GM21825 (cell line): ENCODE results near the gene ZBTB7C.

ENCODE experiments used
- ATAC-seq: cut with Tn5 transposase; IDR thresholded peaks from one replicate; pipeline ENCODE4 v1.9.1; 2021; ENCODE audit warnings: mild to moderate bottlenecking, moderate library complexity; ENCODE audit not compliant: unreplicated experiment

Gene ZBTB7C

DNA sequence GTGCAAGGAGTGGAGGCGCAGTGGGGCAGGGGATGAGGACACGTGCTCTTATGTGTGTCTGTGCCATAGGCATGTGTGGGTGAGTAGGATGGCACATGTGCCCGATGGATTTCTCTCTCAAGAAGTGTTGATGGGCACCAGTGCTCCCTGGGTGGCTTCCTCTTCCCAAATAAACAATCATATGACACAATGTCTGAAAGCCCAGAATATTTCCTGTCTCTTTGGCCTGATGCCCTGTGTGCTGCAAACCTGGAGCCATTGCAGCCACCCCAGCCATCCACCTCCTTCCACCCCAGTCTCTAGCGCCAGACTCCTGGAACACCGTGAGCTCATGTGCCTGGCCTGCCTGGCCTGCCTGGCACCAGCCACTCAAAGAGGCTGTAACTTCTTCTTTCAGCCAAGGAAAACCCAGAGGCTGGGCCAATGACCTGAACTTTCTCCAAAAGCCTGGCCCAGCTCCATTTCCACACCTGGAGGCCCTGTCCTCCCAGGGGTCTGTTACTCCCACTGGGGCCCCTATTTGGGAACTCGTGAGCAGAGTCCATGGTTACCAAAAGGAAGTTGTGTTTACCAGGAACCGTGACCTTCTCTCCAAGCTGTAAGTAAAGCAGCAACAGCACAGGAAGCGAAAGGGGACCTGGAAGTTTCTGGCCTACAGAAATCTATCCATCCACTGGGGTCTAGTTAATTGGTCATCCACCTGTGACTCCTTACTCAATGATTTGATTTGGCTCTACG is 9.5 kb upstream of the ZBTB7C start:
- ATAC-seq = no peak

DNA sequence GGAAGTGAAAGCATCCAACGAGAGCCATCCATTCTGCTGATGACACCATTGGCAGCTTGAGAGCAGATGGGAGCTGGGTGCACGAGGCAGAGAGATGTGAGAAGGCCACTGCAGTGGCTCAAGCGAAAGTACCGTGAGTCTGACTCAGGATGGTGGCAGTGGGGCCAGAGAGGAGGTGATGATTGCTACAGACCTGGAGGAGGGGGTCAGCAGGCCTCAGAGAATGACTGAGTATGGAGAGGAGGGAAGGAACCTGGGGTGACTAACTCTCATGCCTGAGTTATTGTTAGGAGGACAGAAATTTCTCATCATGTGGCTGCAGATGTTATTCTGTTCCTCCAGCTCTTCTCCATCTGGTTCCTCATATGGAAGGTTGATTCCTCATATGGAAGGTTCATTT is 8.8 kb upstream of the ZBTB7C start:
- ATAC-seq = no peak

DNA sequence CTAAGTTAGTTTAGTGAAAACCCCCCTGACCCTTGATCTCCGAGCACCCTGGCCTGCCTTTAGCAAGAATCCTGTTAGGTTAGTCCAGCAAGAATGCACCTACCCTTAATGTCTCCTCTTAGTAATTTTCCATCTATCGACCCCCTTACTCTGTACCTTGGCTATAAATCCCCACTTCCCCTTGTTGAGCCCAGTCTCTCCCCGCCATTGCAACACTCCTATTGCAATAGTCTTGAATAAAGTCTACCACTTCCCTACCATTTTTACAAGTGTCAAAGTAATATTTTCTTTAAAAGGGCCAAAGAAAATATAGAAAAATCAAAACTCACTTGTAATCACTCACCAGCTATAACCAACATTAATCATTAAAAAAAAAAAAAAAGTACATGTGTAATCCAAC is 4.2 kb upstream of the ZBTB7C start:
- no peak for ATAC-seq

DNA sequence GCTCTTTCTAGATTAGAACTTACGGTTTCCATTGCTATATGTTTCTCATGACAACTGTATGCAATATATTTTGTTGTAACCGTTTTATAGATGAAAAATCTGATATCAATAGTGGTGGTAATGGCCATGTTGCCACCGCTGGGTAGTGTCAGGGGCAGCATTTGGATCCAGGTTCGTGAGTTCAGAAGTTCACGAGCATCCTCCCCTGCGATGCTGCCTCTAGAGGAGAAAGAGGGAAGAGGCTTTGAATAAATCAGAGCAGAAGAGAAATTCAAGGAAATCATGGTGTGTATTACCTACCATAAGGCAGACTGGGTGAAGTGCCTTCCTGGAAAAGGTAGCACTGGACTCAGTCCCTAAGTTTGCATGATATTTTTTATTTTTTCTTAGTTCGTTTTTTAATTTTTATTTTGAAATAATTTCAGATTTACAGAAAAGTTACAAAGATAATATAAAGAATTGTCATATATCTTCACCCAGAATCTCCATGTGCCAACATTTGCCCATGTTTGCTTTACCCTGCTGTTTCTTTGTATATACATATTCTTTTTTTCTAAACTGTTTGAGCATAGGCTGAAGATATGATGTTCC is 3.3 kb upstream of the ZBTB7C start:
- ATAC-seq = no peak

DNA sequence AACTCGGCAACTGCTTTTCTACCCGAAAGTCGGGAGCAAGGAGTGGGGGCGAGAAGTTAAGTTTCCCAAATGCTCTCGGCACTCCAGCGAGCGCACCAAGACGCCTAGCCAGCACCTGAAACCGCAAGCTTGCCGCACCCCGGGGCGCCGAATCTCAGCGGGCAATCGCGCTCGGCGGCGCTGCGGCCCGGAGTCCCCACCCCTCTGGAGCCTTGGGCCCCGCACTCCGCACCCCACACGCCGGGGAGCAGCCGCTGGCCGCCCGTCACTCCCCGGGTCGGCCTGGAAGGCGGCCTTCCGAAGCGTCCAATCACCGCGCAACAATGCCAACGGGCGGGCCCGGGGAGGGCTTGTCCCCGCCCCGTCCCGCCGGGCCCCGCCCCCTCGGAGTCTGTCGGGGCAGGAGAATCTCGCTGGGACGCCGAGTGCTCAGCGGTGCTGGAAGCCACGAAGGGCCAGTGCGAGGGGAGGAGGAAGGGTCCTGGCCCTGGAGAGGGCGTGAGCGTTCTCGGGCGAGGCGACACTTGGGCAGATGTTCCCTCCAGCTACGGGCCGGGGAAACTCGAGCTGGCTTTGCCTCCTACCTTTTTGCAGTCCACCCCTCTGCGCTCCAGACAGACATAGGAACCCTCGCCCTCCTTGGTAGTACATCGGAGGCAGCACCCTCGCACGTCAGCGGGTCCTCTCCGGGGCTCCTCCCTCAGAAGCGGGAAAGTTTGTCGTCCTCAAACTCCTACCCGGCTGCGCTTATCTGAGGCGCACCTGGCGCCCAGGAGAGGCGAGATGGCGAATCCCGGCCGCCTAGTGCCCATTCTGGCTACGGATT is 1.1 kb upstream of the ZBTB7C start:
- ATAC-seq = peak; percentile 93

DNA sequence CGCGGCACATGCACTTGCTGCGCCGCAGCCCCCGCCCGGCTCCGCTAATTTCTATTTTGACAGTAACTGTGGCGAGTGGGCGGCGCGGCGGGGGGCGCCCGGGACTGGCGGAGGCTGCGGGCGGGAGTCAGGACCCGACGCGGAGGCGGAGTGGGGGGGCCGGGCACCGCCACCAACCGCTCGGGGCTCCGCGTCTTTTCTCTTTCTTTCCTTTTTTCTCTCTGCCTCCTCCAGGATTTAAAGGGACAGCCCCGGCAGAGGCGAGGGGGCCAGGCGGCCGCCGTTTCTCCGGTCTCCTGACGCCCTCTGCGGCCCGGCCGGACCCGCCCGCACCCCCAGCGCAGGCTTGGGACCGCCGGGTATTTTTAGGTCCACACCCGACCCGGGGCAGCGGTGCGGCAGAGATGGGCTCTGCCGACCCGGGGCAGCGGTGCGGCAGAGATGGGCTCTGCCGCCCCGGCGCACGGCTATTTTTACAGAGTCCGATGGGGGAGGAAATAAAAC is 460 bp upstream of the ZBTB7C start:
- ATAC-seq = no peak

DNA sequence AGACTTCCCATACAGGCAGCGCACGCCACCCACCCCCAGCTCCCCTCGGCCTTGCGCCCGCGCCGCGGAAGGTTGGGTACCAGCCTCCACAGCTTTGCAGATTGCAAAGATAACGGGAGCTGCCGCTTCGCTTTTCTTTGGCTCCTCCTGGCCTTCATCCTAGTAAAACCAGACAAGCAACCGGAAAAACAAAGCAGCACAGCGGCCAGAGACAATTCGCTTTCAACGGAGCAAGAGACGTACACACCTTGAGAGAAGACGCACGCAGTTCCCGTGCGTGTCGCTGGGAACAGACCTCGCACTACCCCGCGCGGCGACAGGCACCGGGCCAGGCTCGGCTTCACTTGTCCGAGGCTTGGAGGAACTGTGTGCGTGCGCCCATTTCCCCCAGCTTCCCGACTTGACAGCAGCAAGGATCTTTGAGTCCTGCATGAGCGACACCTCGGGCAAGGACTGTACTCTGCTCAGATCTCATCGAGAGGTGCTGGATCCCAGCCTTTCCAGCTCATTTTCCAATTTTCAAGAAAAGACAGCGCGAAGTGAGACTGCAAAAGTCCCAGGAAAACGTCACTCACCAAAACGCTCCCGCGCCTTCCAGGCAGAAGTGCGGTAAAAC is 964 bp downstream of the ZBTB7C start:
- ATAC-seq = no peak

DNA sequence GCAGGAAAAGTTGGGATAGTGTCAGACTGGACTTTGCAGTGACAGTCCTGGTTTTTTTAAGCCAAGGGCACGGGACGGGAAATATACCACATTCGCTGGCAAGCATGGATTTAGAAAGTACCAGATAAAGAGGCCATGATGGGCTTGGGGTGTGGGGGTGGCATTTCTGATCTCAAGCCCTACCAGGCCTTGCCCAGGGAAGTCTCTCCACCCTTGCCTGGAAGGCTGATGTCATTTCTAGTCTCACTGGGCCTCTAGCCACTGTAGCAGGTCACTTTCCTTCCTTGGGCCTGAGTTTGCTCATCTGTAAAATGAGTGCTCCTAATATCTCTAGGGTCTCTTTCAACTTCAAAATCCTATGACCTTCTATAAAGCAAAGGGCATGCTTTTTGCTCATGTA is 1.8 kb downstream of the ZBTB7C start:
- no peak for ATAC-seq

DNA sequence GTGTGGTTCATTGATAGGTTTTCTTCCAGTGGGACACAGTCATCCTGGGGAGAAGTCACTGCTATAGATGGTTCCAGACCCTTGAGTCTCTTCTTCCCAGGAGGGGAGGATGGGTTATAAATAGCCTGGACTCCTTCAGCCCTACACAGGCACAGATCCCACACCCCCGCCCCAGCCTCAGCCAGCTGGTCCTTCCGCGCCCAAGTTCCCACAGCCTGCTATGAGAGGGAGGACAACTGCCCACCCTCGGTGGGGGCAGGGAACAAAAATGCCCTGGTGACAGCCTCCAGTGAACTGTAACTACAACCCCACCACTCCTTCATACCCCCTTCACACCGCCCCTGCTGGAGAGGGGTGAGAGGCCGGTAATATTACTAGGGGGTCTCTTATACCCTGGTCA is 3.2 kb downstream of the ZBTB7C start:
- ATAC-seq = no peak

DNA sequence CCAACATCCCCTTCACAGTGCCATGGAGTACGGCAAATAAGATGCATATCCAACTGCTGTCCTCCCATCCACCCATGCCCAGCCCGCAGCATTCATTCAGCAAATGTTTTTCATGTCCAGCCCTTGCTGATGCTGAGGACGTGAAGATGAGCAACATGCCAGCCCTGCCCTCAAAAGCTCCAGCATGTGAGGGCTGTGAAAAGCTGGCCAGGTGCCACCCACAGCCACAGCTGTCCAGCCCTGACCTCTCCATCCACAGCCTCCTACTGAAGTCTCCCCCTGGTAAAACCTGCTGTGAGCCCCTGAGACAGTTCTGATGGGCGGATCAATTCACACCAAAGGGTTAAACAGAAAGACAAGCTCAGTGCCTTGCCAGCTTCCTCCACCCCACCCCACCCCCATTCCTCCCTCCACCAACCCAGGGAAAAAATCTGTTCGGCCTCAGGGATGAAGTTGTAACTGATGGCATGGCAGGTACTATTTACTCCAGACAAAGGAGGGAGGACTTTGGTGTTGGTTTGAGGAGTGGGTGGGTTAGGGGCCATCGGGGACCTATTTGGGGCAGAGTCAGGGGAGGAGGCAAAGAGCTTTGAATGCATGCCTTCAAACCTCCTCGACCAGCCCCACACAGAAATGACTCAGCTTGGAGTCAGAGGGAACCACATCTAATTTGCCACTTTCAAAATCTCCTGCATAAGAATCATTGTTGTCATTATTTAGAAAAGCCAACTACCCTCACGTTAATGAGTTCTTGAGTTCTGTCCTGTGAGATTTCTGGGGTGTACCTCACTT is 4.3 kb downstream of the ZBTB7C start:
- ATAC-seq = no peak

DNA sequence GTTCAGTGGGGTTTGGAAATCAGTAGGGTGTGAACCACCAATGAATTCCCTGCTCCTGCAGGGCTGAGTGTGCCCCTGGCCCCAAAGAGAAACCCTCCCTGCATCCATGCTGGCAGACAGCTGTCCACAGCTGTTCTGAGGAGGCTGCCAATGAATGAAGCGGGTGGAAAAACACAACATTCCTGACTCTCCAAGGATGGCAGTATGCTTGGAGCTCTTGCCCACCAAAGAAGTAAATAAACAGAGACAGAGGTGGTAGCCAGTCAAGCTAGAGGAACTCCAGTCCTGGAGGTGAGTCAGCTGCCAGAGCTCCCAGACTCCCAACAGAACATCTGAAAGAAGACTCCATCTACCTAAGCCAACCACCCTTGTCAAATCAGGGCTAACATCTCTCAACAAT is 6.2 kb downstream of the ZBTB7C start:
- no peak for ATAC-seq

DNA sequence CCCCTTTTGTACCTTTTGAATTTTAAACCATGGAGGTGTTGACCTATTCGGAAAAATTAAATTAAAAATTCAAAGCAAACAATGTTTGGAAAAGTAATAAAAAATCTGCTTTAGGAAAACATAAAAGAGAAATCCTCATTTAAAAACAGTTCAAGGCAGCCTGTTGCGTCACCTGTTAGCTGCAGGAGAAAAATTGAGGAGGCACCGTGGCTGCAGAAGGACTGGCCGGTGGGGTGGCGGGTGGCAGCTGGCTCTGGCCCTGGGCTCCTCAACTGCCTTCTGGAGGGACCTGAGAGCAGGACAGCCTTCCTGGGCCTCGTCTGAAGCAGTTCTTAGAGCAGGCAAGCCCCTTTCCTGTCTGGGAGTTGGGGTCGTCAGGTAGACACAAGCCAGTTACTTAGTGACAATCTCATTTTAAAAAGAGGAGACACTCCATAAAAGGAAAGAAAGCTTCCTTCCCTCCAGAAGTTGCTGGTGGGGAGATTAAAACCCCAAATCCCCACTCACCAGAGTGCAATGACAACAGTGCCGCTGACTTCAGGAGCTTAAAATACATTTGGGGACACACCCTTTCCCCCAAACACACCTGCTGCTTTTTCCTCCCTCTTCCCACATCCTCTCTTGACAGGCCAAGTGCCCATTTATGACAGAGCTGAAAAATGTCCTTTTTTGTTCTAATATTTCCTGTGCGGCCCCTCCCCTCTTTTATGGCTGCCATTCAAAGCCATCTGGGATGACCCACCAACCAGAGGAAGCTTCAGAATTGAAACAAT is 9.7 kb downstream of the ZBTB7C start:
- no peak for ATAC-seq

DNA sequence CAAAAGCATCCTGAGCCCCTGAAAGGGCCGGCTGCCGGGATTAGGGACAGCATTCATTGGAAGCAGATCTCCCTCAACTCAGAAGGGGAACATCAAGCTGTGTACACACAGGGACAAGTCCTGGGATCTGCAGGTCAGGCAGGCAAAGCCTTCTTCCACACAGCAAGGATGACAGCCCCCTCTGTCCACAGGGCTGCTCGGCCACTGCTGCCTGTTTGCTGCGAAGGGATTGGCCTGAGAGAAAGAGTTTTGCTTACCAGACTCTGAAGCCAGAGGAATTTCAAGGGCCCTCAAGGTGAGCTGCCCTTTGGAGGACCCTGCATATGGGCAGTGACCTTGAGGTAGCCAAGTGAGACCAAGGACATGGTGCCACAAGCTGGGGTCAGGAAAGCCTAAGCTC is 11.1 kb downstream of the ZBTB7C start:
- no peak for ATAC-seq

DNA sequence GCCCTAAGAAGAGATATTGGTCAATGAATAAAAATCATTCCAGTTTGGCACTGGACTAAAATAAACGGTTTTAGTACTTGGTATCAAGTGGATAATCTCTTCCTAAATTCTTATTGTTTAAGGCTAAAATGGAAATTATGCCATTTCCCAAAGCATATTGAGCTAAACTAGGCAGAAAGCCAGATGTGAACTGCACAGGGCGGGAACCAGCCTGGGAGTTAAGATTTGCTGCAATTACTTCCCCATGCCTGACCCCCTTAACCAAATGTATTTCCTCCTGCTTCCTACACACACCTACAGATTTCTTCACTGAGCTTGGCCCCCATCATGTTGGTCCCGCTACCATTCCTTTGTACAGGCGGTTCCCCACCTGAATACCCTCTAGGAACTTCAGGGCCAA is 12.2 kb downstream of the ZBTB7C start:
- ATAC-seq = no peak

DNA sequence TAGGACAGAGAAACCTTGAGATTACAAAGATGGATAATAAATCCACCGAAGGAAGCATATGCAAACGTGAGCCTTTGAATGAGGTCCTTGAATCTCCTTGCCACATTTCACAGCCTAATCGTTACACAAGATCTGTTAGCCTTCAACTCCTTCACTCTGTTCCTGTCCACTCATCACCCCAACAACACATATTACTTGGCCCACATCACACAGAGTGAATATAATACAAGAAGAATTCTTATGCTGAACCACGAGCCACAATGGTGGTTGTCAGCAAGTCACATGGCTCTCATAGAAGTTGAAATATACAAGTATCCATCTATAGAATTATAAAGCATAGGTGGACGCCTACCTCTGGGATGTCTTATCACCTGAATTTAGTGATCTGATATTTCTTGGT is 12.6 kb downstream of the ZBTB7C start:
- no peak for ATAC-seq

DNA sequence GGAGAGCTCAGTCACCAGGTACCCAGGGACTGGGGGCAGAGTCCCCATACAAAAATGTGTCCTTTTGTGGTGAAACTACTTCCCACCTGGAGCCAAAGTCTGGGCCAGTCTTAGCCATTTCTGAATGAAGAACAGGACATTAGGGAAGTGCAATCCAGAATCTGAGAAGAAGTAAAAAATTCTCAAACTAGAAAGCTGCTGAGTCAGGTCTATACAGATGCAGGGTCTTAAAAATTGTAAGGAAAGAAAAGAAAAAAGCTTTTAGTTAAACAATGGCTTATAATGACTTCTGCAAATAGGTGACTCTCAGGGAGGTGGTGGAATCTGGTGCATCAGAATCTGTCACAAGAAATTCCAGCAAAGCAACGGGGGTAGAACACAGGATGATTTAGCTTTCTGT is 13.5 kb downstream of the ZBTB7C start:
- no peak for ATAC-seq

DNA sequence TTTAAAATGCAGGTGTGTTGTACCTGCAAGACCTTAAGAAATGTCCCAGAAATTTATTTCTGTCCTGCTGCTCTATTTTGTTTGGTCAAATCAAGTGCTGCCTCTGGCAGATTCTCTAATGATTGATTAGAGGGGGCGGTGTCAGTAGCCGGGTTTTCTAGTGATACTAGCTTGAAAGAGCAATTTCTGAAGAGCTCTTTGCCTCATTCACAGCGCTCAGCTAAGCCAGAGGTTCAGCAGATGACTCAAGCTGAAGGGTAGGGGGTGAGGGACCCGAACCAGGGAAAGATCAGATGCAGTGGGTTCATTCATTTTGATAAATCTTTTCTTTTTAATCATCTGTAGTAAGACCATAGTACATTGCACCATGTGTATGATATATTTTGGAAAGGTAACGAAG is 15.0 kb downstream of the ZBTB7C start:
- no peak for ATAC-seq

DNA sequence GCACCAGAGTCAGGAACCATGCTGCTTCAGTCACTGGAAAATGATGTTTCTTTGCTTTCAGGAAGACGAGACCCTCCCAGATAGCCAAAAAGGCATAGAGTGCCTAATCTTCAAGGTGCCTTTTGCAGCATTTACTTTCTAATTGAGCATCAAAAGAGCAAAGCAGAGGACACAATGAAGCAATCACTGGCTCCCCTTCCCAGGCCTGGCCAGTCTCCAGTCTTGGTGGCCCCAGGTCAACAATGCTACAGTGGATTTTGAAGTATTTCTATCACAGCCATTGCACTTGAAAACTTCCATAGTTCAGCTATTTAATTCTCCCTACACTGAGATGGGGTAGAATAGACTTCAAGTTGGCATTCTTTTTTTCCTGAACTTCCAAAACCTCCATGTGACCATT is 15.4 kb downstream of the ZBTB7C start:
- no peak for ATAC-seq

DNA sequence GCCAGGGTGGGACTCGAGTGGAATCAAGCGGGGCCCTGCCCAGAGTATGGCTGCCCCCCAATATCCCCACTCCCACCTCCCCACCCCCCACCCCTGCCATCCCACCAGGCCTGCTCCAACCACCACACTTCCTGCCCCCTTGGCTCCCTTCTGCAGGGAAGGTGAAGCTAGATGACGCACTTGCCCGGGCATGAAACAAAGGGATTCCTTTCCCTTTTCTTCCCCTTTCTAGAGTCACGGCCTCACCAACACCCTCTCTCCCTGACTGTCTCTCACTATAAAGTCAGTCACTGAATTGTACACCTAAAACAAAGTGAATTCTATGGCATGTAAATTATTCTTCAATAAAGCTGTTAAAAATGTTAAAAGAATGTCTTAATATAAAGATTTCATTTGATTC is 16.0 kb downstream of the ZBTB7C start:
- no peak for ATAC-seq

DNA sequence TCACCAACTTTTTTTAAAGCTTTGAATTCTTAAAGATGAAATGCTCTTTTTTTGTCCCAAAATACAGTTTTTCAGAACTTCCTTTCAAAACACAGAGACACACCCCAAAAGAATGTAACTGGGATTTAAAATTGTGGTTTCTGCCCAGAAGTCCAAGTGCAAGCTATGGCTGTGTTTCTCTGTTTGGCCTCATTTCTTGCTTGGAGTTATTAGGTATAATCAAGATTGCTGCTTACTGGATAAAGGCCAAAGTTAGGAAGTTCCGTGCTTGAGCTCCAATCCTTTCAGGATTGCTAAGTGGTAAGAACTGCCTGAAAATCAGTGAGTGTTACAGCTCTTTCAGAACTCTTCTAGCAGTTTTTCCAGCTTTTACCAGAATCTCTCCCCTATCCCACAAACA is 16.9 kb downstream of the ZBTB7C start:
- ATAC-seq = no peak
